ENCODE data around the gene ZNF783. TPM values are rescaled to one million over a fixed set of nuclear protein-coding genes. Genes with fewer than 3 reads are reported as not detected.

Gene ZNF783
- total RNA-seq, 1 experiment from 2014 or later = 9.9 TPM

GRCh38 chr7:149261829-149262617 lies at the start of gene ZNF783 (continued):
- TF ChIP-seq KAT7 (CRISPR knock-in tag; IDR thresholded peaks at IDR 0.05; ENCODE audit: borderline replicate concordance) (no peak), EMX1 (CRISPR knock-in tag; IDR thresholded peaks at IDR 0.05) (peak; percentile 52; the same call in 1 of the 2 replicates), ARID4B (CRISPR knock-in tag; IDR thresholded peaks at IDR 0.05; ENCODE audit: borderline replicate concordance) (peak; percentile 78), ATF6 (CRISPR knock-in tag; IDR thresholded peaks at IDR 0.05) (no peak), E2F5 (CRISPR knock-in tag; IDR thresholded peaks at IDR 0.05) (peak; percentile 88; the same call in 1 of the 2 replicates), ELF4 (CRISPR knock-in tag; IDR thresholded peaks at IDR 0.05; ENCODE audit: low read depth) (peak; percentile 82), ERG (CRISPR knock-in tag; IDR thresholded peaks at IDR 0.05) (no peak), USF2 (CRISPR knock-in tag; IDR thresholded peaks at IDR 0.05) (peak; percentile 91), TCF7 (CRISPR knock-in tag; IDR thresholded peaks at IDR 0.05; ENCODE audit: low read depth) (no peak), CREM (CRISPR knock-in tag; IDR thresholded peaks at IDR 0.05) (peak; percentile 91), FOXK1 (CRISPR knock-in tag; IDR thresholded peaks at IDR 0.05) (peak; percentile 60), FOXJ3 (CRISPR knock-in tag; IDR thresholded peaks at IDR 0.05; ENCODE audit: borderline replicate concordance) (no peak)

GRCh38 chr7:149214020-149214720 lies 47.8 kb upstream of the ZNF783 start:
- H3K27ac Mint-ChIP-seq = no peak overlapping the region

More at GRCh38 chr7:149214020-149214720, 47.8 kb upstream of the ZNF783 start:
- peaks cover 14% of the 10 kb centered on the region for H3K4me1 Mint-ChIP-seq
- H3K4me3 Mint-ChIP-seq = no peak overlapping the region
- H3K27me3 Mint-ChIP-seq (ENCODE audit: low read depth) = no peaks in the 10 kb centered on the region
- DNase-seq (ENCODE audit: low spot score) (no peak), ATAC-seq (no peak)
- TF ChIP-seq CREM (CRISPR knock-in tag; IDR thresholded peaks at IDR 0.05) (no peak), MXD4 (CRISPR knock-in tag; IDR thresholded peaks at IDR 0.05; ENCODE audit: borderline replicate concordance) (no peak)
- POLR2A ChIA-PET = interaction anchor here (0.5 kb wide), 1 partner anchor 14 kb away, joined by 3 read pairs; no protein-coding TSS in a partner anchor
- H3K9me3 Mint-ChIP-seq = no peaks in the 10 kb centered on the region
- CTCF ChIA-PET = interaction anchor here (1.1 kb wide), 1 partner anchor 19 kb away, joined by 4 read pairs; the partner anchor contains the start of gene ZNF282
- H3K36me3 Mint-ChIP-seq = peaks cover 85% of the 10 kb centered on the region
